HL-60 (cell line): ENCODE data around the gene ZNF768.

ENCODE experiments used
- DNase-seq, 2 experiments: peaks; one replicate each; pipeline ENCODE4 v3.0.0-alpha.2; 2010 to 2020; ENCODE audit warnings: low read depth in 1 of 2, low spot score in 1 of 2
- H3K27ac ChIP-seq: fragments of 250-450 bp; sonication (Bioruptor Pico); replicated peaks from 2 replicates; pipeline ENCODE4 v1.5.1; 2020; ENCODE audit warnings: mild to moderate bottlenecking, moderate library complexity
- H3K27me3 ChIP-seq: fragments of 250-450 bp; sonication (Bioruptor Pico); 2 replicates; pipeline ENCODE4 v1.5.1; 2021; ENCODE audit warnings: mild to moderate bottlenecking, moderate library complexity; ENCODE audit not compliant: insufficient read depth, poor library complexity, severe bottlenecking
- H3K4me3 ChIP-seq: replicated peaks from 2 replicates; pipeline ENCODE4 v1.5.1; 2011; ENCODE audit warnings: mild to moderate bottlenecking, control low read depth, low read length; ENCODE audit not compliant: insufficient read depth
- CTCF ChIP-seq: IDR thresholded peaks from one replicate; pipeline ENCODE4 v1.5.1; 2011; ENCODE audit warnings: low read length, control low read depth, inconsistent platforms; ENCODE audit not compliant: insufficient read depth
- GABPA ChIP-seq: IDR thresholded peaks from 2 replicates; pipeline ENCODE4 v1.6.1; 2012; ENCODE audit warnings: low read depth
- POLR2AphosphoS5 ChIP-seq: IDR thresholded peaks from 2 replicates; pipeline ENCODE4 v1.6.1; 2012; ENCODE audit warnings: low read depth
- REST ChIP-seq: IDR thresholded peaks from 2 replicates; pipeline ENCODE4 v1.6.1; 2012; ENCODE audit warnings: low read depth; ENCODE audit not compliant: insufficient replicate concordance
- SPI1 ChIP-seq: IDR thresholded peaks from 2 replicates; pipeline ENCODE4 v1.6.1; 2012; ENCODE audit warnings: low read depth, mild to moderate bottlenecking, borderline replicate concordance

Gene ZNF768

GRCh38 chr16:30557957-30558788, 31.8 kb upstream of the ZNF768 start, which contains the start of gene ZNF764:
ZNF764 (minus strand) TSS chr16:30558374; CDS start chr16:30558182, 192 bp downstream.
- Histone ChIP-seq H3K27ac (peak within 1 kb of the TSS; percentile 96), H3K4me3 (peak within 1 kb of the TSS; percentile 68), H3K27me3 (no peaks in the 10 kb centered on the region)
- TF ChIP-seq SPI1, result no peak
- TF ChIP-seq CTCF, result no peak
- TF ChIP-seq REST, result no peak
- peak; percentile 37 for TF ChIP-seq POLR2AphosphoS5
- TF ChIP-seq GABPA, result 0 out of 2 replicates have a peak, but pooled peaks have one; percentile 18
- DNase-seq, result peak; percentile 94 to 99

GRCh38 chr16:30557707-30557956, 31.3 kb upstream of the ZNF768 start:
- H3K4me3 ChIP-seq, result peak overlapping the region; percentile 68
- DNase-seq, result peak in 1 of 2 experiments; percentile 15

More at GRCh38 chr16:30557707-30557956, 31.3 kb upstream of the ZNF768 start:
- TF ChIP-seq GABPA, result no peak
- no peak for TF ChIP-seq REST
- no peak for TF ChIP-seq CTCF
- no peak for TF ChIP-seq SPI1
- no peak for TF ChIP-seq POLR2AphosphoS5
- no peaks in the 10 kb centered on the region for H3K27me3 ChIP-seq
- peak overlapping the region; percentile 96 for H3K27ac ChIP-seq
